Right ventricle myocardium superior (tissue), 1 donor: ENCODE results near the gene RPS19. TPM values are rescaled to one million over a fixed set of nuclear protein-coding genes. Genes with fewer than 3 reads are reported as not detected.

Experiments
- ATAC-seq: fragments of 200-7000 bp; cut with Tn5 transposase; one replicate; pipeline ENCODE4 v1.9.1; 2020; ENCODE audit warnings: mild to moderate bottlenecking; ENCODE audit not compliant: poor library complexity
- DNase-seq: peaks from one replicate; pipeline ENCODE4 v3.0.0-alpha.2; 2020
- intact Hi-C: fragments of 100-400 bp; cut with DNase I; formaldehyde crosslinking; loops from one replicate; pipeline ENCODE4 v1.11.2; 2022
- long read RNA-seq: library from polyadenylated mRNA; unstranded; transcript quantifications from one replicate; pipeline ENCODE4 v2.0.0, GENCODE V29; 2021
- total RNA-seq: library from RNA; stranded (reverse); fragmentation: NEBNext Ultra II Directional; extraction: Animal tissue kit (Norgen Biotek cat#: 25700); gene quantifications from one replicate; pipeline ENCODE4 v1.2.1, GENCODE V29; 2021
- donor health status: DM: no; HTN: yes; CAD: no; lungs with severe emphysema.

Gene RPS19
- total RNA-seq = 586 TPM
- long read RNA-seq, transcript RPS19-206 (6 exons, 2,359 nt) = major isoform, 225 of 239 reads
- long read RNA-seq, partial matches to known transcripts = 12 of 239 reads
- long read RNA-seq, other reads (novel, unspliced or antisense) = 0 of 239 reads

GRCh38 chr19:41859618-41860418 lies at the start of gene RPS19:
Gene RPS19 (plus strand): TSS chr19:41860255. CDS start chr19:41860775, 520 bp downstream.
- intact Hi-C loops = no loop called here
- DNase-seq = peak; percentile 99
- peak; percentile 97 for ATAC-seq

- ATAC-seq (no peak), DNase-seq (no peak)
- intact Hi-C loops = no loop called here
These were observed 49.8 kb upstream of the RPS19 start for GRCh38 chr19:41810301-41810700.

GRCh38 chr19:41811036-41811435 lies 49.0 kb upstream of the RPS19 start:
- peak; percentile 64 for ATAC-seq

GRCh38 chr19:41811981-41812380 lies 48.1 kb upstream of the RPS19 start:
- DNase-seq (no peak), ATAC-seq (no peak)
- intact Hi-C loops = no loop called here

More at GRCh38 chr19:41811036-41811435, 49.0 kb upstream of the RPS19 start:
- intact Hi-C loops = no loop called here
- DNase-seq = peak; percentile 49

- ATAC-seq = no peak
These were observed 46.1 kb upstream of the RPS19 start for GRCh38 chr19:41813911-41814310.

GRCh38 chr19:41815301-41815700 lies 44.8 kb upstream of the RPS19 start:
- no peak for DNase-seq
- ATAC-seq = no peak
- intact Hi-C loops = no loop called here

More at GRCh38 chr19:41813911-41814310, 46.1 kb upstream of the RPS19 start:
- no peak for DNase-seq
- intact Hi-C loops = no loop called here

GRCh38 chr19:41816761-41817160 lies 43.3 kb upstream of the RPS19 start:
- DNase-seq (no peak), ATAC-seq (no peak)
- intact Hi-C loops = no loop called here

GRCh38 chr19:41821003-41821735 lies 38.9 kb upstream of the RPS19 start:
- intact Hi-C loops = no loop called here
- peak; percentile 43 for ATAC-seq
- DNase-seq = peak; percentile 26

GRCh38 chr19:41837981-41838708 lies 21.9 kb upstream of the RPS19 start:
- DNase-seq (no peak), ATAC-seq (no peak)
- intact Hi-C loops = no loop called here

- DNase-seq (no peak), ATAC-seq (no peak)
- intact Hi-C loops = no loop called here
These were observed 20.8 kb upstream of the RPS19 start for GRCh38 chr19:41839211-41839610.

GRCh38 chr19:41843371-41843770 lies 16.7 kb upstream of the RPS19 start:
- ATAC-seq (no peak), DNase-seq (no peak)
- intact Hi-C loops = no loop called here

- intact Hi-C loops = no loop called here
- no peak for DNase-seq
- no peak for ATAC-seq
These were observed 15.5 kb upstream of the RPS19 start, which contains the start of gene LYPD4 for GRCh38 chr19:41844601-41845000. Gene LYPD4 (minus strand): TSS chr19:41844683. CDS start chr19:41839285, 5,398 bp downstream.

- intact Hi-C loops = no loop called here
- ATAC-seq (no peak), DNase-seq (no peak)
These were observed 15.2 kb upstream of the RPS19 start, which contains the start of gene DMRTC2 for GRCh38 chr19:41845001-41845050. Gene DMRTC2 (plus strand): TSS chr19:41845042. CDS start chr19:41847429, 2,387 bp downstream.

- ATAC-seq (no peak), DNase-seq (no peak)
These were observed 14.9 kb upstream of the RPS19 start for GRCh38 chr19:41845051-41845590.

GRCh38 chr19:41847351-41848105 lies 12.5 kb upstream of the RPS19 start:
- intact Hi-C loops = no loop called here
- DNase-seq (no peak), ATAC-seq (no peak)

More at GRCh38 chr19:41845051-41845590, 14.9 kb upstream of the RPS19 start:
- intact Hi-C loops = no loop called here

- DNase-seq (no peak), ATAC-seq (no peak)
- intact Hi-C loops = no loop called here
These were observed 11.4 kb upstream of the RPS19 start for GRCh38 chr19:41848666-41849065.

GRCh38 chr19:41849067-41849466 lies 11.0 kb upstream of the RPS19 start:
- intact Hi-C loops = no loop called here
- no peak for DNase-seq
- no peak for ATAC-seq

- ATAC-seq = no peak
These were observed 9.7 kb upstream of the RPS19 start for GRCh38 chr19:41850381-41850780.

GRCh38 chr19:41851456-41851855 lies 8.6 kb upstream of the RPS19 start:
- intact Hi-C loops = no loop called here
- ATAC-seq (no peak), DNase-seq (no peak)

More at GRCh38 chr19:41850381-41850780, 9.7 kb upstream of the RPS19 start:
- DNase-seq = peak; percentile 6
- intact Hi-C loops = no loop called here
